GM21825 (cell line): Measurements from ENCODE around the gene NBEA.

Experiments
- ATAC-seq: cut with Tn5 transposase; IDR thresholded peaks from one replicate; pipeline ENCODE4 v1.9.1; 2021; ENCODE audit warnings: mild to moderate bottlenecking, moderate library complexity; ENCODE audit not compliant: unreplicated experiment

Gene NBEA

DNA sequence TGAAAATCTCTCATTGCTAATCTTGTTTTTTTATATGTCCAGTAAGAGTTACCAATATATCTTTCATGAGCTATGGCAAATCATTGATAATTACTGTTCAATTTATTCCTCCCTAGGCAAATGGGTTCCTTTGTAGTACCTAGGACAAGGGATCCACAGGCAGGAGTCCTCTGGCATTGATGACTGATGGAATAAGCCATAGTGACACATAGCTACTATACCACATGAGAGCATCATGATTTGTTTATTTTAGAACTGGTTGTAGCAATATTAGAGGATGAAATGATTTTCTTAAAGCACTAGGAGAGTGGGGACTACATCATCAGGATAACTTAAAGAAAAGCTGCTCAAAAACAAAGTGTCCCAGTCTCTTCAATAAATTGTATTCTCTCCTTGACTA is 556.2 kb downstream of the NBEA start:
- ATAC-seq, result no peak

DNA sequence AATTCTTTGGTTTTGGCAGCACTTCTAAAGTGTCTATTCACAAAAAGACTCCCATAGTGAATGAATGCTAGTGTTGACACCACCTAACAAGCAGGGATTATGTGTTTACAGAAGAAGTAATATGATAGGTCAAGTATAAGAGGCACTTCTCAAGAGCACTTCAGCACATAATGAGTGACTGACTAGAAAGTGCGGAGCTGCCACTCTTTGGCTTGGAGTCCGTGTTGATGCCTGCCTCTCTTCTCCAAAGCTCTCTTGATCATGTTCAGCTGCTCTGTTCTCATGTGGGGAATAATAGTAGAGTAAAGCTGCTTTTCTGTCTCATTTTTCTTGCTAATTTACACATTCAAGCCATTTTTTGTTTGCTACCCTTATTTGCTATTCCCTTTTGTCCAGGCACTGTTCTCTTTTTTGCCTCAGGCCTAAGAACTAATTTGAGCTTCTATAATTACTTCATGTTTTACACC is 557.2 kb downstream of the NBEA start:
- no peak for ATAC-seq

- ATAC-seq, result no peak
These were observed 557.6 kb downstream of the NBEA start for GRCh38 chr13:35499676-35500075.

DNA sequence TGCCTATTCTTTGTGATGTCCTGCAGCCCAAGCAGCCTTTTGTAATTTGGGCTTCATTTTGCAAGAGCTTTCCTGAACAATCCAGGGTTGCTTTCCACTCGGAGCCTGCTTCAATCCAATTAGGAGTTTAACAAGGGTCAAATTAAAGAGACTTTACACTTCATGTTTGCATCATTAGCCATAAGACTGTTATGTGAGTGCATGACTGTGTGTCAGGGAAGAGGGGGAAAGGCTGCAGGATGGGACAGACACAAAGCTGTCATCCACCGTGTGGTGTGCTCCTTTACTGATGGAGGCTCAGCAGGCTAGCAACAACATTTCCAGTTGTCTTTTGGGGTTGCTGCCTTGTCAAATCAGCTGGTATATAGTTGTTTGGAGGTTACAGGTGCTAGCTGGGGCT is 558.1 kb downstream of the NBEA start:
- ATAC-seq, result no peak

GRCh38 chr13:35501661-35502235 is 559.7 kb downstream of the NBEA start:
- no peak for ATAC-seq

DNA sequence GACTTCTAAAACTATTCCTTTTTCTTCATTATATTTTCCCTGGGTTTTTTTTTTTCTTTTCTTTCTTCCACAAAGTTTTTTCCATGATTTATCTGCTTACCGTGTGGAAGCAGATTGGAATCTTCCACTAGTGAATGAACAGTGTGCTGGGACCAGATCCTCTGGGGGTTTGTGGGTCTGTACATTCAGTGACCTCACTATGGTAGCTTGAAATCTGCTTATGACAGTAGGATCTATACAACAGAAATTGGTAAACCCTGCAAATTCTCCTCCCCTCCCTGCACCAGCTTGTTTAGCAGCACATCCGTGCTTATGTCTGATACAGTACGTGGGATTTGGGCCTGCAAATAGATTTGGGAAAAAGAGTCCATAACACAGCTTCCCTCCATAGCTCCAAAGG is 560.4 kb downstream of the NBEA start:
- no peak for ATAC-seq

GRCh38 chr13:35512271-35512920 is 570.3 kb downstream of the NBEA start:
- no peak for ATAC-seq

GRCh38 chr13:35514061-35514477 is 572.0 kb downstream of the NBEA start:
- ATAC-seq, result no peak

DNA sequence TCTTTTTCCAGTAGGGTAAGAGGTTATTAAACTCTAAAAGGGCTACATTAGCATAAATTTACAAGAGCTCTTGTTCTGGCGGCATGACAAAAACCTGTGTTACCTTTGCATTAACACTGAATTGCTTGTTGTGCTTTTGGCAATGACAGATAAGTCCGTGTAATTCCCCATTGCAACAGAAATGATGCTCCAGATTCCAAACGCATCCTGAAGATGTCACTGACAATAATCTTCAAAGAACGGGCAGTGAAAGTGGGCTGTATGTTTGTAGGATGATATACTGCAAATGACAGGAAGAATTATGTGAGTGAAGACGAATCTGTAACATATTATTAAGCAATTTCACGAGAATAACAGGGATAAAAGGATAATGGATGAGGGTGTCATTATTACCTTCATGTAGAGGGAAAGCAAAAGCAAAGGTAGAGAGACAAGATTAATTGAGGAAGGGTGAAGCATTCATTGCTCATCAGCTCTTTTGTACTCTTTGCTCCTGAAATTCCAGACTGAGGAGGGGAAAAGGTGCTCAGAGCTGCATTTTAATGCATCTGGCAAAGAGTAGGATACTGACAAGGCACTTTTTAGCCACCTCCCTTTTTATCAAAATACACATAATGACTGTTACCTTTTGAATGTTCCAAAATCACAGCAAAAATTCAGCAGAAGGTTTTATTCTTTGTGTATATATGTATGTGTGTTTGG is 572.9 kb downstream of the NBEA start:
- ATAC-seq, result no peak

- no peak for ATAC-seq
These were observed 576.4 kb downstream of the NBEA start for GRCh38 chr13:35518337-35518946.

DNA sequence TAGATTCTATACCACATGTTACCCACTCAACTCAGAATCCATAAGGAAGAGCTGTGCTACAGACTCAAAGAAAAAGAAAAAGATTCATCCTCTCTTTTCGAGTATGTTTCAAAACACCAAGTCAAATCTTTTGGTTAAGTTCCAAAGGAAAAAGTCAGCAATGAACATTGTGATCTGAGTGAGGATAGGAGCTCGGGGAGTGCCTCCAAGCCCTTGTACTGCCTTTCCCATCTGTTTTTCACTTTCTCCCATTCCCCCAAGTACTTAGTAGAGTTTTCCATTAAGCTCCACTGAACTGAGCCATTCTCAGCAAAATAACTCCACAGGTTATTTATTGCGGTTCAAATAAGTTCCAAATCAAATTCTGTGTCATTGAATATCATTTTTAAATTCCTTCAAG is 582.1 kb downstream of the NBEA start:
- no peak for ATAC-seq

GRCh38 chr13:35526577-35526976 is 584.5 kb downstream of the NBEA start:
- ATAC-seq, result no peak

DNA sequence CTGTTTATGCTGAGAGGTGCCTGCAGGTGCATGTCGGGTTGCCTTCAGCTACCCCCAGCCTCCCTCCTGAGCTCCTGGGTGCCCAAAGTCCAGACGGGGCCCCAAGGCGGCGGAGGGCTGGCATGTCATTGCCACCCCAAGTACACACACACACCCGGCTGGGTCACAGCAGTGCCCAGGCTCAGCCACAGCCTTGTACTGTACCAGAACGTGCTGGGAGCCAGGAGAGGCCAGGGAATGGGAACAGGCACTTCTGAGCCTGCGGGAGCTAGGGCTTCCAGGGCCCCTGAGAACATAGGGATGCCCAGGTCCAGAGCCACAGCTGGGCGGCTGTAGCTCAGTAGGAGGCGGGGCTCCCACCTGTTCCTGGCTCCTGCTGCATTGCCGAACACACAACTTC is 585.4 kb downstream of the NBEA start:
- no peak for ATAC-seq

GRCh38 chr13:35530147-35530546 is 588.1 kb downstream of the NBEA start:
- no peak for ATAC-seq

- ATAC-seq, result no peak
These were observed 588.5 kb downstream of the NBEA start for GRCh38 chr13:35530581-35530980.

- no peak for ATAC-seq
These were observed 589.5 kb downstream of the NBEA start for GRCh38 chr13:35531526-35531925.

GRCh38 chr13:35534343-35534742 is 592.3 kb downstream of the NBEA start:
- no peak for ATAC-seq

DNA sequence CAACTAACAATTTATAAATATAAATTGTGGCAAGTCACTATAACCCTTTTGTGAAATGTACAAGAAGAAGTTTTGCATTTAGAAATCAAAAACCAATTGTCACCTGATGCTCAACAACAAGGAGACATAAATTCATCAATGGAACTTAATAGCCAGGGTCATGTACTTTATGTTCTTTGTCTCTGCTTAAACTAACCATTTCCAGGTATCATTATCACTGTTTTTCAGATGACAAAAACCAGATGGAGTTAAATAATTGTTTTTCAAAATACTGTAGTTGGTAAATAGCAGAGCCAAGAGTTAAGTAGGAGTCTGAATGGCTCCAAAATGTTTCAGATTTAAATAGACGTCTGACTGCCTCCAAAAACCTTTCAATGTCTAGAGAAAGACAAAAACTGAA is 606.7 kb downstream of the NBEA start:
- ATAC-seq, result no peak

DNA sequence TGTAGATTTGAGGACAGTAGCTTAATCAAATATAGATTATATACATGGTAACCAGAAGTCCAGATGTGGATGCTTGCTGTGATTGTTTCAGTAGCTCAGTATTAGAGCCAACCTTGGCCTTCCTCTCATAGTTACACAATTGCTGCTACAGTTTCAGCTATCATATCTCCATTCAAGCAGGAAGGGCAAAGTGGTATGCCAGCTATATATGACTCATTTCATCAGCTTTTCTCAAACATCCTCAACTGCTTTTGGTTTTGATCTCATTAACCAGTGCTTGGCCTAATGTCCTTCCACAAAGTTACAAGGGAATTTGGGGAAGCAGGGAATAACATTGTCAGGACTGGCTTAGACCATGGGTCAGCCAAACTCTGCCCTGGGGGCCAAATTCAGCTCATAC is 607.4 kb downstream of the NBEA start:
- no peak for ATAC-seq

DNA sequence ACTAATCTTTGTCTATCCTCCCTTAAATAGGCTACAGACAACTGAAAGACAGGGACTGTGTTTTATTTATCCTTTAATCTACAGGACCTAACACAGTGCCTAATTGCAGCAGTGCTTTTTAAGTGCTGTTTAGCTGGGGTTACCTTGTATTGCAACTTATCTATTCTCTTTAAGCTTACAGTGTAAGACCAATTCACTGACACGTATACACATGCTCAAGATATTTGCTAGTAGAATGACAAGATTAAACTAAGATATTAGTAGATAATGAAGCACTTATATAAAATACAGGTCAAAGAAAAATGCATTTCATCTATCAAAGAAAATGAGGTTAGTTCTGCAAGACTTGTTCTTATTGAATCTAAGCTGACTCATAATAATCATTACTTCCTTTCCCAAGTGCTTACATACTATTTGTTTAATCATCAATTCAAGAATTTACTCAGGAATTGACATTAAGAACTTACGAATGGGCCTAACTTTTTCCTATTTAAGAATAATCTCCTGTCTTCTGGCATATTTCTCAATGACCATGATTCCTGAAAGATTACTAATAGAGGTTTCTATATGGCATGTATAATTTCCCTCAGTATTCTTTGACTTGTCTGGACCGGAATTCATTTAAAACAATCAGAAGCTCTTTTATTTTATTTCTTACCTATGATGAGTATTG is 610.2 kb downstream of the NBEA start:
- ATAC-seq, result no peak

GRCh38 chr13:35554972-35555623 is 613.0 kb downstream of the NBEA start:
- no peak for ATAC-seq
